ENCODE data around the gene GHRL. TPM values are rescaled to one million over a fixed set of nuclear protein-coding genes. Genes with fewer than 3 reads are reported as not detected.

Gene GHRL
- total RNA-seq, 1 experiment from 2014 or later = 2.0 TPM

- no TSS peak for BruUV-seq (replicated peaks)
- CTCF ChIA-PET = no interaction called here
Observed at GRCh38 chr3:10311710-10312109, 19.0 kb upstream of the GHRL start.

GRCh38 chr3:10310578-10310977, 17.8 kb upstream of the GHRL start:
- no peaks in the 10 kb centered on the region for H3K27me3 ChIP-seq (replicated peaks; ENCODE audit: insufficient read depth, low read depth, low read length, poor library complexity)
- BruUV-seq (replicated peaks) = no TSS peak
- no peaks in the 10 kb centered on the region for H3K9me3 ChIP-seq (ENCODE audit: low read depth, low read length, poor library complexity, severe bottlenecking)
- no peak for DNase-seq (ENCODE audit: low spot score)
- peak overlapping the region; percentile 33 for H3K27ac ChIP-seq (ENCODE audit: low read depth, low read length, poor library complexity, severe bottlenecking)
- no peaks in the 10 kb centered on the region for H3K4me1 ChIP-seq (ENCODE audit: insufficient read depth, low read length, poor library complexity, severe bottlenecking)
- POLR2A ChIA-PET (ENCODE audit: low non-redundant PET) = no interaction called here
- H3K36me3 ChIP-seq (ENCODE audit: insufficient read depth, low read length, poor library complexity, severe bottlenecking) = peaks cover 63% of the 10 kb centered on the region
- CTCF ChIA-PET = no interaction called here
- intact Hi-C loops (cut with micrococcal nuclease; ENCODE audit: unreplicated experiment) = no loop called here
- TF ChIP-seq CTCF (conservative IDR thresholded peaks at IDR 0.05; ENCODE audit: low read depth, low read length) (no peak), EZH2 (IDR thresholded peaks at IDR 0.05; ENCODE audit: borderline replicate concordance, low read depth, low read length, poor library complexity, severe bottlenecking) (no peak)
- H3K4me3 ChIP-seq (ENCODE audit: low read depth, low read length, poor library complexity, severe bottlenecking) = no peak overlapping the region

More at GRCh38 chr3:10311710-10312109, 19.0 kb upstream of the GHRL start:
- Histone ChIP-seq H3K27me3 (replicated peaks; ENCODE audit: insufficient read depth, low read depth, low read length, poor library complexity) (no peaks in the 10 kb centered on the region), H3K9me3 (ENCODE audit: low read depth, low read length, poor library complexity, severe bottlenecking) (no peaks in the 10 kb centered on the region), H3K4me3 (ENCODE audit: low read depth, low read length, poor library complexity, severe bottlenecking) (no peak overlapping the region), H3K27ac (ENCODE audit: low read depth, low read length, poor library complexity, severe bottlenecking) (no peak overlapping the region), H3K4me1 (ENCODE audit: insufficient read depth, low read length, poor library complexity, severe bottlenecking) (no peaks in the 10 kb centered on the region), H3K36me3 (ENCODE audit: insufficient read depth, low read length, poor library complexity, severe bottlenecking) (peaks cover 71% of the 10 kb centered on the region)
- POLR2A ChIA-PET (ENCODE audit: low non-redundant PET) = no interaction called here
- DNase-seq (ENCODE audit: low spot score) = no peak
- TF ChIP-seq CTCF (conservative IDR thresholded peaks at IDR 0.05; ENCODE audit: low read depth, low read length) (no peak), EZH2 (IDR thresholded peaks at IDR 0.05; ENCODE audit: borderline replicate concordance, low read depth, low read length, poor library complexity, severe bottlenecking) (no peak)
- intact Hi-C loops (cut with micrococcal nuclease; ENCODE audit: unreplicated experiment) = no loop called here

GRCh38 chr3:10309736-10310135, 17.0 kb upstream of the GHRL start:
- TF ChIP-seq EZH2 (IDR thresholded peaks at IDR 0.05; ENCODE audit: borderline replicate concordance, low read depth, low read length, poor library complexity, severe bottlenecking) (no peak), CTCF (conservative IDR thresholded peaks at IDR 0.05; ENCODE audit: low read depth, low read length) (no peak)
- no peaks in the 10 kb centered on the region for H3K4me1 ChIP-seq (ENCODE audit: insufficient read depth, low read length, poor library complexity, severe bottlenecking)
- H3K4me3 ChIP-seq (ENCODE audit: low read depth, low read length, poor library complexity, severe bottlenecking) = no peak overlapping the region
- no TSS peak for BruUV-seq (replicated peaks)
- H3K27me3 ChIP-seq (replicated peaks; ENCODE audit: insufficient read depth, low read depth, low read length, poor library complexity) = no peaks in the 10 kb centered on the region
- intact Hi-C loops (cut with micrococcal nuclease; ENCODE audit: unreplicated experiment) = no loop called here
- peak; percentile 22 for DNase-seq (ENCODE audit: low spot score)
- H3K9me3 ChIP-seq (ENCODE audit: low read depth, low read length, poor library complexity, severe bottlenecking) = no peaks in the 10 kb centered on the region
- POLR2A ChIA-PET (ENCODE audit: low non-redundant PET) = no interaction called here
- no peak overlapping the region for H3K27ac ChIP-seq (ENCODE audit: low read depth, low read length, poor library complexity, severe bottlenecking)
- CTCF ChIA-PET = no interaction called here
- H3K36me3 ChIP-seq (ENCODE audit: insufficient read depth, low read length, poor library complexity, severe bottlenecking) = peaks cover 67% of the 10 kb centered on the region

Data from A673 (cell line).